Activated naive CD8-positive, alpha-beta T cell treated with anti-CD3 and anti-CD28 coated beads, Interleukin-2, amount 50 U/mL, for 16 hours (primary cell): ENCODE measurements around the gene MC1R.
A peak's percentile ranks its signal among the peaks of the same experiment; 100 is the strongest.

Source experiments
- DNase-seq: peaks from one replicate; pipeline ENCODE4 v3.0.0-alpha.2; 2020; ENCODE audit warnings: low read depth, low spot score

MC1R gene

GRCh38 chr16:89895482-89896250 lies 23.0 kb upstream of the MC1R start:
- DNase-seq = no peak

- DNase-seq = no peak
These were observed 21.5 kb upstream of the MC1R start for GRCh38 chr16:89897204-89897603.

GRCh38 chr16:89898201-89898967 lies 20.3 kb upstream of the MC1R start:
- DNase-seq = no peak

- DNase-seq = no peak
These were observed 18.7 kb upstream of the MC1R start for GRCh38 chr16:89899879-89900481.

GRCh38 chr16:89900885-89901284 lies 17.8 kb upstream of the MC1R start:
- DNase-seq = no peak

GRCh38 chr16:89902980-89903379 lies 15.7 kb upstream of the MC1R start:
- no peak for DNase-seq

GRCh38 chr16:89903908-89904515 lies 14.7 kb upstream of the MC1R start:
- DNase-seq = no peak

GRCh38 chr16:89904606-89905510 lies 13.8 kb upstream of the MC1R start:
- no peak for DNase-seq

GRCh38 chr16:89905511-89906139 lies 13.0 kb upstream of the MC1R start:
- DNase-seq = no peak

- no peak for DNase-seq
These were observed 12.3 kb upstream of the MC1R start for GRCh38 chr16:89906140-89907025.

GRCh38 chr16:89907055-89907814 lies 11.4 kb upstream of the MC1R start:
- no peak for DNase-seq

- DNase-seq = no peak
These were observed 10.4 kb upstream of the MC1R start for GRCh38 chr16:89908236-89908635.

- peak; percentile 19 for DNase-seq
These were observed 8.6 kb upstream of the MC1R start for GRCh38 chr16:89909777-89910716.

GRCh38 chr16:89910717-89911354 lies 7.8 kb upstream of the MC1R start:
- no peak for DNase-seq

GRCh38 chr16:89911375-89911774 lies 7.3 kb upstream of the MC1R start:
- no peak for DNase-seq

GRCh38 chr16:89912143-89912542 lies 6.5 kb upstream of the MC1R start:
- no peak for DNase-seq

GRCh38 chr16:89912627-89913026 lies 6.0 kb upstream of the MC1R start:
- DNase-seq = no peak
